ENCODE results near the gene HAGH.

The HAGH gene

GRCh38 chr16:1831186-1832075 lies 4.8 kb upstream of the HAGH start:
- DNase-seq (ENCODE audit: low spot score), result no peak

GRCh38 chr16:1830213-1830612 lies 3.6 kb upstream of the HAGH start:
- DNase-seq (ENCODE audit: low spot score), result no peak

GRCh38 chr16:1828645-1829410 lies 2.2 kb upstream of the HAGH start:
- no peak for DNase-seq (ENCODE audit: low spot score)

GRCh38 chr16:1825864-1826690 lies 548 bp downstream of the HAGH start:
- peak; percentile 61 for DNase-seq (ENCODE audit: low spot score)

GRCh38 chr16:1825381-1825863 lies 1.2 kb downstream of the HAGH start:
- DNase-seq (ENCODE audit: low spot score), result no peak

- DNase-seq (ENCODE audit: low spot score), result peak; percentile 27
Observed at GRCh38 chr16:1823821-1824220, 2.8 kb downstream of the HAGH start.

- no peak for DNase-seq (ENCODE audit: low spot score)
Observed at GRCh38 chr16:1822801-1823200, 3.8 kb downstream of the HAGH start.

- DNase-seq (ENCODE audit: low spot score), result no peak
Observed at GRCh38 chr16:1821861-1822611, 4.6 kb downstream of the HAGH start.

- DNase-seq (ENCODE audit: low spot score), result no peak
Observed at GRCh38 chr16:1820946-1821290, 5.7 kb downstream of the HAGH start.

GRCh38 chr16:1820096-1820945 lies 6.3 kb downstream of the HAGH start:
- no peak for DNase-seq (ENCODE audit: low spot score)

GRCh38 chr16:1819611-1820010 lies 7.0 kb downstream of the HAGH start:
- no peak for DNase-seq (ENCODE audit: low spot score)

GRCh38 chr16:1818873-1819525 lies 7.6 kb downstream of the HAGH start:
- DNase-seq (ENCODE audit: low spot score), result no peak

GRCh38 chr16:1818204-1818872 lies 8.3 kb downstream of the HAGH start:
- no peak for DNase-seq (ENCODE audit: low spot score)

GRCh38 chr16:1817716-1818115 lies 8.9 kb downstream of the HAGH start:
- DNase-seq (ENCODE audit: low spot score), result no peak

- DNase-seq (ENCODE audit: low spot score), result no peak
Observed at GRCh38 chr16:1817276-1817589, 9.4 kb downstream of the HAGH start.

GRCh38 chr16:1816396-1817275 lies 10.0 kb downstream of the HAGH start:
- DNase-seq (ENCODE audit: low spot score), result no peak

- no peak for DNase-seq (ENCODE audit: low spot score)
Observed at GRCh38 chr16:1815461-1815860, 11.2 kb downstream of the HAGH start.

GRCh38 chr16:1812732-1813163 lies 13.9 kb downstream of the HAGH start:
- DNase-seq (ENCODE audit: low spot score), result peak; percentile 88

GRCh38 chr16:1810536-1810935 lies 16.1 kb downstream of the HAGH start:
- no peak for DNase-seq (ENCODE audit: low spot score)
